Cardiac muscle cell (in vitro differentiated cells and primary cell): ENCODE data around the gene GBP5. TPM values are rescaled to one million over a fixed set of nuclear protein-coding genes. Genes with fewer than 3 reads are reported as not detected.
"Not testable (repeated sequence)": the region's sequence is repeated elsewhere in the genome, so short reads cannot be mapped to it uniquely, and the experiment has no call there.

Experiments
- DNase-seq, 2 donors: peaks; one replicate each; pipeline versions ENCODE4 v3.0.0 to v3.0.0-alpha.2; 2010 to 2017; ENCODE audit warnings: low read depth in 1 of 2, low spot score in 1 of 2
- H3K27ac ChIP-seq: fragments of 200-600 bp; sonication (generic); 2 replicates; pipeline ENCODE4 v1.5.1; 2016
- H3K27me3 ChIP-seq: fragments of 200-600 bp; sonication (generic); 2 replicates; pipeline ENCODE4 v1.6.0; 2016; ENCODE audit warnings: control low read depth
- H3K36me3 ChIP-seq: fragments of 200-600 bp; sonication (generic); 2 replicates; pipeline ENCODE4 v1.5.1; 2016; ENCODE audit warnings: control low read depth
- H3K4me1 ChIP-seq: fragments of 200-600 bp; sonication (generic); 2 replicates; pipeline ENCODE4 v1.8.1; 2017; ENCODE audit warnings: low read depth, mild to moderate bottlenecking, mixed run types
- H3K4me3 ChIP-seq: fragments of 200-600 bp; sonication (generic); 2 replicates; pipeline ENCODE4 v1.5.1; 2016; ENCODE audit warnings: mild to moderate bottlenecking
- H3K9me3 ChIP-seq: fragments of 200-600 bp; sonication (generic); 2 replicates; pipeline ENCODE4 v1.5.1; 2017; ENCODE audit warnings: low read depth, mild to moderate bottlenecking, control low read depth
- CTCF ChIP-seq: IDR thresholded peaks from 2 replicates; pipeline ENCODE4 v1.5.1; 2012; ENCODE audit warnings: low read depth, mild to moderate bottlenecking, low read length
- polyA plus RNA-seq: library from polyadenylated mRNA; unstranded; fragments of >200 nt; fragmentation: Nextera tagmentation; extraction: Ambion mirVana; gene quantifications from 2 replicates; pipeline ENCODE4 v1.2.1, GENCODE V29; 2016
- total RNA-seq: library from RNA; depleted of rRNA; stranded (reverse); fragments of >200 nt; gene quantifications from 2 replicates; pipeline ENCODE4 v1.2.3, GENCODE V29; 2016

The GBP5 gene
- total and polyA plus RNA-seq, 2 experiments from 2014 or later: 0.24 to 0.29 TPM

GRCh38 chr1:89309828-89310227 is 37.2 kb upstream of the GBP5 start:
- H3K4me1 ChIP-seq: no peaks in the 10 kb centered on the region
- no peak overlapping the region for H3K4me3 ChIP-seq
- H3K27ac ChIP-seq: no peak overlapping the region
- TF ChIP-seq CTCF: no peak
- peaks cover 3% of the 10 kb centered on the region for H3K9me3 ChIP-seq
- DNase-seq: no peak
- H3K36me3 ChIP-seq: no peaks in the 10 kb centered on the region
- no peaks in the 10 kb centered on the region for H3K27me3 ChIP-seq

DNA sequence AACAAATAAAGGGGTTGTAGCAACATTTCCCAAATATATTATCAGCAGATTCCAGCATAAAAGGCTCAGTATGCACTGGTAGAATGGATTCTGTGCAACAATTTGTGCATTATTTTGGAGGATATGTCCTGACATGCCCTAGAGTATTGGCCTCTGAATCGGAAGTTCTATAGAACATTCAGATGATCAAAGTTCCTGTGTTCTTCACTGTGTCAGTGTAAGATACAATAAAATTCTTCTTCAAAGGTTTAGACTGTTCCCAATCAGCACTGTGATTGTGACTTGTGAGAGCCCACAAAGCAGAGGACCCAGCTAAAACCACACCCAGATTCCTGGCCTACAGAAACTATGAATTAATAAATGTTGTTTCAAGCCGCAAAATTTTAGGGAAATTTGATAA is 33.6 kb upstream of the GBP5 start:
- no peaks in the 10 kb centered on the region for H3K27me3 ChIP-seq
- H3K4me3 ChIP-seq: no peak overlapping the region
- H3K36me3 ChIP-seq: no peaks in the 10 kb centered on the region
- no peak for TF ChIP-seq CTCF
- H3K9me3 ChIP-seq: peaks cover 3% of the 10 kb centered on the region
- no peak overlapping the region for H3K27ac ChIP-seq
- no peaks in the 10 kb centered on the region for H3K4me1 ChIP-seq
- DNase-seq: no peak

GRCh38 chr1:89305493-89305892 is 32.8 kb upstream of the GBP5 start:
- Histone ChIP-seq H3K4me1 (no peaks in the 10 kb centered on the region), H3K36me3 (no peaks in the 10 kb centered on the region), H3K4me3 (no peak overlapping the region), H3K9me3 (peaks cover 3% of the 10 kb centered on the region), H3K27me3 (no peaks in the 10 kb centered on the region), H3K27ac (no peak overlapping the region)
- no peak for TF ChIP-seq CTCF
- DNase-seq: no peak

- H3K4me1 ChIP-seq: no peaks in the 10 kb centered on the region
- no peaks in the 10 kb centered on the region for H3K36me3 ChIP-seq
- peaks cover 3% of the 10 kb centered on the region for H3K9me3 ChIP-seq
- no peak for TF ChIP-seq CTCF
- H3K27ac ChIP-seq: no peak overlapping the region
- H3K4me3 ChIP-seq: no peak overlapping the region
- DNase-seq: no peak
- H3K27me3 ChIP-seq: no peaks in the 10 kb centered on the region
These were observed 32.0 kb upstream of the GBP5 start for GRCh38 chr1:89304572-89305230.

GRCh38 chr1:89302697-89303332 is 30.2 kb upstream of the GBP5 start:
- Histone ChIP-seq H3K4me1 (no peaks in the 10 kb centered on the region), H3K27me3 (no peaks in the 10 kb centered on the region), H3K9me3 (no peaks in the 10 kb centered on the region), H3K4me3 (no peak overlapping the region), H3K27ac (no peak overlapping the region), H3K36me3 (no peaks in the 10 kb centered on the region)
- DNase-seq: no peak
- TF ChIP-seq CTCF: no peak

GRCh38 chr1:89299739-89300463 is 27.2 kb upstream of the GBP5 start:
- H3K27ac ChIP-seq, H3K4me3 ChIP-seq, H3K36me3 ChIP-seq, H3K9me3 ChIP-seq, DNase-seq, H3K27me3 ChIP-seq: not testable (repeated sequence)
- H3K4me1 ChIP-seq: peaks cover 11% of the 10 kb centered on the region
